Psoas muscle (tissue), 8 donors: ENCODE results near the gene TMEM30B. TPM values are rescaled to one million over a fixed set of nuclear protein-coding genes. Genes with fewer than 3 reads are reported as not detected.
"Not testable (repeated sequence)": the region's sequence is repeated elsewhere in the genome, so short reads cannot be mapped to it uniquely, and the experiment has no call there.

Experiments
- ATAC-seq, 4 donors: fragments of 200-7000 bp; cut with Tn5 transposase; one replicate each; pipeline ENCODE4 v1.9.1; 2020; ENCODE audit warnings: moderate library complexity in 3 of 4, mild to moderate bottlenecking in 2 of 4
- DNase-seq, 2 donors: peaks; one replicate each; pipeline ENCODE4 v3.0.0-alpha.2; 2020
- H3K27ac ChIP-seq: fragments of 200-600 bp; one replicate; pipeline ENCODE4 v1.8.0; 2022
- H3K27me3 ChIP-seq, 3 donors: fragments of 200-600 bp in 1 of 3; one replicate each; pipeline versions ENCODE4 v1.6.1 to v1.8.0; 2013 to 2022; ENCODE audit warnings: low read length in 2 of 3, mild to moderate bottlenecking in 2 of 3, moderate library complexity in 1 of 3; ENCODE audit not compliant: insufficient read depth in 3 of 3
- H3K36me3 ChIP-seq, 2 donors: fragments of 200-600 bp in 1 of 2; one replicate each; pipeline versions ENCODE4 v1.6.1 to v1.8.0; 2013 to 2022; ENCODE audit warnings: low read depth in 1 of 2, mild to moderate bottlenecking in 1 of 2, moderate library complexity in 1 of 2; ENCODE audit not compliant: insufficient read depth in 1 of 2
- H3K4me1 ChIP-seq: fragments of 200-600 bp; one replicate; pipeline ENCODE4 v1.8.0; 2022
- H3K4me3 ChIP-seq: fragments of 200-600 bp; one replicate; pipeline ENCODE4 v1.8.0; 2022; ENCODE audit warnings: mild to moderate bottlenecking
- H3K9me3 ChIP-seq: fragments of 200-600 bp; one replicate; pipeline ENCODE4 v1.8.0; 2022
- CTCF ChIP-seq: fragments of 200-600 bp; IDR thresholded peaks from one replicate; pipeline ENCODE4 v1.8.0; 2022; ENCODE audit warnings: antibody characterized with exemption
- WGBS, 3 donors: extraction: QIAGEN DNeasy Blood & Tissue Kit; methylation state at CpG; one replicate each; pipeline versions ENCODE4 v1.1.6 to v1.1.7; 2013; 5-methylcytosine and 5-hydroxymethylcytosine counted together
- intact Hi-C, 2 donors: fragments of 100-400 bp; cut with DNase I; formaldehyde crosslinking; loops; one replicate each; pipeline versions ENCODE4 v1.11.0 to v1.14.2; 2022
- polyA plus RNA-seq, 3 donors: library from polyadenylated mRNA; stranded (reverse); fragments of 200-250 nt; gene quantifications; one replicate each; pipeline ENCODE4 v1.2.3, GENCODE V29; 2013
- total RNA-seq, 4 donors: library from RNA; stranded (reverse); fragmentation: NEBNext Ultra II Directional in 2 of 4; extraction: Animal tissue kit (Norgen Biotek cat#: 25700) in 2 of 4; gene quantifications; one replicate each; pipeline versions ENCODE4 v1.2.1 to v1.2.4, GENCODE V29; 2021 to 2023
- donor health status: healthy with polysubstance abuse.
- donor health status: DM: no; HTN: no; CAD: no; lungs with moderate emphysema.
- donor health status: Bipolar disorder and iron deficiency.
- donor health status: healthy.
- donor health status: DM: yes; HTN: yes; CAD: no.
- donor health status: DM: no; HTN: no; CAD: no.
- donor health status: DM: no; HTN: no; CAD: no.
- donor health status: DM: yes; HTN: yes; CAD: no.

The TMEM30B gene
- total and polyA plus RNA-seq, 7 donors: 0.30 to 2.0 (median 0.80) TPM

- DNase-seq: no peak
- intact Hi-C loops: loop anchor here (10.0 kb wide), 2 partner anchors 125 to 135 kb away; no protein-coding TSS in a partner anchor
- ATAC-seq: no peak
- WGBS, 3 donors: 75 to 78% (median 77%) methylated on average over 6 of the region's 6 CpGs
- TF ChIP-seq CTCF: no peak
- Histone ChIP-seq H3K27ac (no peak overlapping the region), H3K9me3 (no peaks in the 10 kb centered on the region), H3K27me3 (peaks cover 0 to 11% (median 0%) of the 10 kb centered on the region in 3 donors), H3K36me3 (no peaks in the 10 kb centered on the region), H3K4me1 (no peaks in the 10 kb centered on the region), H3K4me3 (no peak overlapping the region)
Observed at GRCh38 chr14:61319706-61320105, 38.6 kb upstream of the TMEM30B start.

- Histone ChIP-seq H3K4me3 (no peak overlapping the region), H3K27me3 (peaks cover 0 to 11% (median 0%) of the 10 kb centered on the region in 3 donors), H3K36me3 (no peaks in the 10 kb centered on the region), H3K9me3 (no peaks in the 10 kb centered on the region), H3K4me1 (no peaks in the 10 kb centered on the region), H3K27ac (no peak overlapping the region)
- TF ChIP-seq CTCF: no peak
- DNase-seq: no peak
- WGBS, 3 donors: 83 to 86% (median 84%) methylated on average over 3 of the region's 3 CpGs
- no peak for ATAC-seq
- intact Hi-C loops: loop anchor here in 1 of 2 donors (10.0 kb wide), 1 partner anchor 136 kb away; no protein-coding TSS in a partner anchor
Observed at GRCh38 chr14:61319086-61319485, 37.9 kb upstream of the TMEM30B start.

GRCh38 chr14:61315313-61315712, 34.2 kb upstream of the TMEM30B start:
- no peaks in the 10 kb centered on the region for H3K36me3 ChIP-seq
- no peak overlapping the region for H3K4me3 ChIP-seq
- no peak overlapping the region for H3K27ac ChIP-seq
- no peaks in the 10 kb centered on the region for H3K4me1 ChIP-seq
- H3K9me3 ChIP-seq: no peaks in the 10 kb centered on the region
- TF ChIP-seq CTCF: no peak
- intact Hi-C loops: loop anchor here in 1 of 2 donors (10.0 kb wide), 1 partner anchor 139 kb away; no protein-coding TSS in a partner anchor
- 67 to 75% (median 70%) methylated on average over 4 of the region's 4 CpGs for WGBS, 3 donors
- DNase-seq (no peak), ATAC-seq (no peak)
- H3K27me3 ChIP-seq: no peaks in the 10 kb centered on the region

- intact Hi-C loops, H3K9me3 ChIP-seq, ATAC-seq, H3K27me3 ChIP-seq, H3K4me3 ChIP-seq, DNase-seq, H3K4me1 ChIP-seq, H3K27ac ChIP-seq, H3K36me3 ChIP-seq: not testable (repeated sequence)
- 77 to 87% (median 86%) methylated on average over 4 of the region's 4 CpGs for WGBS, 3 donors
Observed at GRCh38 chr14:61308701-61309100, 27.6 kb upstream of the TMEM30B start.

- intact Hi-C loops: no loop called here
Observed at GRCh38 chr14:61308198-61308597, 27.1 kb upstream of the TMEM30B start.

More at GRCh38 chr14:61308198-61308597, 27.1 kb upstream of the TMEM30B start:
- Histone ChIP-seq H3K4me1 (no peaks in the 10 kb centered on the region), H3K36me3 (no peaks in the 10 kb centered on the region), H3K9me3 (no peaks in the 10 kb centered on the region), H3K27ac (no peak overlapping the region), H3K27me3 (no peaks in the 10 kb centered on the region), H3K4me3 (no peak overlapping the region)
- WGBS, 3 donors: 43 to 59% (median 49%) methylated on average over 3 of the region's 3 CpGs
- no peak for ATAC-seq
- DNase-seq: no peak
- TF ChIP-seq CTCF: no peak
